ENCODE results near the gene DST.

DNA sequence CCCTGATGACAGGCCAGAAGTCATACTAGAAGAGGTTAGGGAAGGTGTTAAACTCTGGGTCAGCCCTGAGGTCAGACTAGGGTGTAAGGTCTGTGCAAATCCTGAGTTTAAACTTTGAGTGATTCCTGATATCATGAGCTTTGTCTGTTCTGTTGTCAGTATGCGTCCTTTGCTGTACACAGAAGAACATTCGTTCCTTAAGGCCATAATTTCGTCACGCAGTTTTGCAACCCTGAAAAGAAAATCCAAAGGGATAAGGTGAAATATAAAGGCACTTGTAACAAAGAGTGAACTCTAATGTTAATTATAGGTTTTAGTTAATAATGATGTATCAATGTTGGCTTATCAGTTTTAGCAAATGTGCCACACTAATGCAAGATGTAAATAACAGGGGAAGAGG, 2.3 kb downstream of the DST start:
- TF ChIP-seq CTCF (IDR thresholded peaks at IDR 0.05; ENCODE audit: low read depth, low read length, poor library complexity, severe bottlenecking) (no peak), EZH2phosphoT487 (IDR thresholded peaks at IDR 0.05; ENCODE audit: borderline replicate concordance, low read length) (no peak)

Data from DOHH2 (cell line).